Measurements from ENCODE around the gene RBP7. TPM values are rescaled to one million over a fixed set of nuclear protein-coding genes. Genes with fewer than 3 reads are reported as not detected.
"Not testable (repeated sequence)": the region's sequence is repeated elsewhere in the genome, so short reads cannot be mapped to it uniquely, and the experiment has no call there.

Gene RBP7
- total RNA-seq, 4 donors from 2014 or later = 96.8 to 404 (median 290) TPM

DNA sequence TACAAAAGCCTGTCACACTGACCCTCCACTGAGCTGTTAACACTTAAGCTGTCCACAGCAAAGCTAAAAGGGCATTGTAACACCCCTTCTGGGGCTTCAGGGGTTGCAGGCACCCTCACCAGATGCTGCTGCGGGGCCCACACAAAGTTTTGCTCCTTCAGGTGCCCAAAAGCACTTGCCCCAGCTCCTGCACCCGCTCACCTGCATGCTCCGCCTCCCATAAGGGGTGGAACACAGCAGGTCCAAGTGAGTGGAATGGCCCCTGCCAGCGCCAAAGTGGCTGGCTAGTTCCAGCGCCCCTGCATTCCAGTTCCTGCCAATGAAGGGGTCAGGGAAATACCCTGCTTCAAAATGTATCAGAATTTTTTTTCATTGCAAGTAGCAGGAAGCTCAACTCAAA, 7.3 kb upstream of the RBP7 start:
- ATAC-seq (ENCODE audit: low FRiP score) = no peak
- DNase-seq (ENCODE audit: low spot score) = no peak
- TF ChIP-seq, protein P1, sequence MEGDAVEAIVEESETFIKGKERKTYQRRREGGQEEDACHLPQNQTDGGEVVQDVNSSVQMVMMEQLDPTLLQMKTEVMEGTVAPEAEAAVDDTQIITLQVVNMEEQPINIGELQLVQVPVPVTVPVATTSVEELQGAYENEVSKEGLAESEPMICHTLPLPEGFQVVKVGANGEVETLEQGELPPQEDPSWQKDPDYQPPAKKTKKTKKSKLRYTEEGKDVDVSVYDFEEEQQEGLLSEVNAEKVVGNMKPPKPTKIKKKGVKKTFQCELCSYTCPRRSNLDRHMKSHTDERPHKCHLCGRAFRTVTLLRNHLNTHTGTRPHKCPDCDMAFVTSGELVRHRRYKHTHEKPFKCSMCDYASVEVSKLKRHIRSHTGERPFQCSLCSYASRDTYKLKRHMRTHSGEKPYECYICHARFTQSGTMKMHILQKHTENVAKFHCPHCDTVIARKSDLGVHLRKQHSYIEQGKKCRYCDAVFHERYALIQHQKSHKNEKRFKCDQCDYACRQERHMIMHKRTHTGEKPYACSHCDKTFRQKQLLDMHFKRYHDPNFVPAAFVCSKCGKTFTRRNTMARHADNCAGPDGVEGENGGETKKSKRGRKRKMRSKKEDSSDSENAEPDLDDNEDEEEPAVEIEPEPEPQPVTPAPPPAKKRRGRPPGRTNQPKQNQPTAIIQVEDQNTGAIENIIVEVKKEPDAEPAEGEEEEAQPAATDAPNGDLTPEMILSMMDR (IDR thresholded peaks at IDR 0.05) = no peak

DNA sequence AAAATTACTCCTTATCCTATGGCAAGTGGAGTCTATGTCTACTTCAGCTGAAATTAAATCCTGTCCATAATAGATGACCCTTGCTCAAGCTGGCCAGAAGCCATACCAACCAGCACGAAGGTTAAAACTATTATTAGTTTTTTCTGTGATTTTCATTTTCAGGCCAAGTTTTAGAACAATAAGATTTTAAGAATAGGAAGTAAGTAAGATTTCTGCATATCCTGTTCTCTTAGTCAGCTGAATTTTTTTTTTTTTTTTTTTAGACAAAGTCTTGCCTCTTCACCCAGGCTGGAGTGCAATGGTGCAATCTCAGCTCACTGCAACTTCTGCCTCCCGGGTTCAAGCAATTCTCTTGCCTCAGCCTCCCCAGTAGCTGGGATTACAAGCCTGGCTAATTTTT, 6.1 kb upstream of the RBP7 start:
- TF ChIP-seq, protein P1 (IDR thresholded peaks at IDR 0.05) = no peak
- DNase-seq (ENCODE audit: low spot score) (no peak), ATAC-seq (ENCODE audit: low FRiP score) (no peak)

DNA sequence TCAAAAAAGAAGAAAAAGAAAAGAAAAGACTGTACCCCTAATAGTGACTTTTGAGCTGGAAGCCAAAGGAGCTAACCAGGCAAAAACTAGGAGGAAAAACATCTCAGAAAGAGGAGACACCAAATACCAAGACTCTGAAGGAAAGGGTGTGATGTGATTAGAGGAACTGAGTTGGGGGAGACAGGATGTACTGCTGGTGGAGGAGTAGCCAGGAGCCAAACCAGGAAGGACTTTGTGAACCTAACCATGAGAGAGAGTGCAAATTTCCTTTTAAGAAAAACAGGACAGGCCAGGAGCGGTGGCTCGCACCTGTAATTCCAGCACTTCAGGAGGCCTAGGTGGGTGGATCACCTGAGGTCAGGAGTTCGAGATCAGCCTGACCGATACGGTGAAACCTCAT, 4.1 kb upstream of the RBP7 start:
- TF ChIP-seq, protein P1 (IDR thresholded peaks at IDR 0.05) = no peak
- DNase-seq (ENCODE audit: low spot score) (no peak), ATAC-seq (ENCODE audit: low FRiP score) (no peak)

DNA sequence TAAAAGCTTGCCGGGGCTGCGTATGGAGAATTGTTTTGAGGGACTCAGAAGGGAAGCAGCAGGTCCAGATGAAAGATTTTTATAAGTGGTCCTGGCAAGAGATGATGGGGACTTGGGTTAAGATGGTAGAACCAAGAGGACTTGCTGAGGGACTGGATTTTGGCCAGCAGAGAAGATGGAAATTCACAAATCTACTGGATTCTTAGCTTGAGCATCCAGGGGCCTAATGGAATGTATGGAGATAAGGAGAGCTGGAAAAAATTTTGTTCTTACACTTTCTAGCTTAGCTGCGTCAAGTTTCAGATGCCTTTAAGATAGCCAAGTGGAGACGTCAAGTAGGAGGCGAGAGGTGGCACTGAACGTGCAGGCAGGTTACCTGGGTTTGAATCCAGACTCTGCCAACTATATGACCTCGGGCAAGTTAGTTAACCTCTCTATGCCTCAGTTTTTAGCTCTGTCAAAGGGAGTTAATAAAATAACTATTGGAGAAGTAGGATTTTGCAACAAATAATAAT, 3.4 kb upstream of the RBP7 start:
- DNase-seq (ENCODE audit: low spot score) (no peak), ATAC-seq (ENCODE audit: low FRiP score) (no peak)
- TF ChIP-seq, protein P1 (IDR thresholded peaks at IDR 0.05) = no peak

DNA sequence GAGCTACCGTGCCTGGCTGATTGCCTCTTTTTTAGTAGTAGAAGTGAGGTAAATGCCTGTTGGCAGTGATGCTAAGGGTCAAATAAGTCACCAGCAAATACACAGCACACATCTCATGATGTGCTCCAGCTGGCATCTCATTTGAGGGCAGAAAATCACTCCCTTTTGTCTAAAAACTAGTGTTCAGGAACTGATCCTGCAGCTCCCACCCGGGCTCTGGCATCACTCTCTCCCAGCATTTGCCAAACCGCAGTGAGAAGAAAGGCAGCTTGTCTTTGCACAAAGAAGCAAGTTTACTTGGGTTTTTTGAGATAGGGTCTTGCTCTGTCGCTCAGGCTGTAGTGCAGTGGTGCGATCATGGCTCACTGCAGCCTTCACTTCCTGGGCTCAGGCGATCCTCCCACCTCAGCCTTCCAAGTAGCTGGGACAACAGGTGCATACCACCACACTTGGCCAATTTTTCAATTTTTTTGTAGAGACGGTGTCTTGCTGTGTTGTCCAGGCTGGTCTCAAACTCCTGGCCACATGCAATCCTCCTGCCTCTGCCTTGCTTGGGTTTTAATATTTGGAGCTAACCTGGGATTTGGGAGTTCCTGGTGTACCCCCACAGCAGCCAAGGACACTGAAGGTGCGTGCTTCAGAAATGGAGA, 4.1 kb downstream of the RBP7 start:
- DNase-seq (ENCODE audit: low spot score) (no peak), ATAC-seq (ENCODE audit: low FRiP score) (no peak)
- TF ChIP-seq, protein P1 (IDR thresholded peaks at IDR 0.05) = no peak

DNA sequence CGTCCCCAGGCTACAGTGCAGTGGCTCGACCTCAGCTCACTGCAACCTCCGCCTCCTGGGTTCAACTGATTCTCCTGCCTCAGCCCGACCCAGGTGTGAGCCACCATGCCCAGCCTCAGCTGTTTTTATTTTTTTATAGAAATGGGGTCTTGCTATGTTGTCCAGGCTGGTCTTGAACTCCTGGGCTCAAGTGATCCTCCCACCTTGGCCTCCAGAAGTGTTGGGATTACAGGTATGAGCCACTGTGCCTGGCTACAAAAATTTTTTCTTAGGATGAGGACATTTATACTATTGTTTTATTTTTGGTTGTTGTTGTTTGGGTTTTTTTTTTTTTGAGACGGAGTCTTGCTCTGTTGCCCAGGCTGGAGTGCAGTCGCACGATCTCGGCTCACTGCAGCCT, 8.2 kb downstream of the RBP7 start:
- not testable (repeated sequence) for ATAC-seq (ENCODE audit: low FRiP score); DNase-seq (ENCODE audit: low spot score)

DNA sequence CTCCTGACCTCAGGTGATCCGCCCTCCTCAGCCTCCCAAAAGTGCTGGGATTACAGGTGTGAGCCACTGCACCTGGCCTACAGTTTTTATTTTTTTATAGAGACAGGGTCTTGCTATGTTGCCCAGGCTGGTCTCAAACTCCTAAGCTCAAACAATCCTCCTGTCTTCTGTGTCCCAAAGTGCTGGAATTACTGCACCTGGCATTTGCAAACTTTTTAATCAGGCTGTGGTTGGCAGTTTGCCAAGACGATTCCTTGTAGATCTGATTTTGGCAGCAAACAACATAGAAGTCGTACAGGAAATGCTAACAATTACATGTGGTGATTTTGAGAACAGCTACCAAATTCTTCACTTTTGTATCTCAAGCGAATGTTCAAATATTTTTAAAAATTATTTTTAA, 10.1 kb downstream of the RBP7 start:
- ATAC-seq (ENCODE audit: low FRiP score) (no peak), DNase-seq (ENCODE audit: low spot score) (no peak)
- TF ChIP-seq, protein P1 (IDR thresholded peaks at IDR 0.05) = no peak

Data from omental fat pad (tissue), 4 donors.